T-helper 9 cell (primary cell): ENCODE data around the gene SNAP47.
"Not testable (repeated sequence)": the region's sequence is repeated elsewhere in the genome, so short reads cannot be mapped to it uniquely, and the experiment has no call there.

Experiments
- DNase-seq: peaks from one replicate; pipeline ENCODE4 v3.0.0-alpha.2; 2020
- total RNA-seq, 2 donors: gene quantifications; one replicate each; lab custom pipeline; 2026; lab: John Stamatoyannopoulos, UW

SNAP47 gene
- 22.7 to 56.0 reads per million in 2 donors for total RNA-seq

GRCh38 chr1:227734856-227735538 lies at the start of gene SNAP47, which contains the start of gene JMJD4:
Gene SNAP47 (plus strand): TSS chr1:227735435. CDS start chr1:227747737, 12,302 bp downstream.
Gene JMJD4 (minus strand): TSS chr1:227735302. CDS start chr1:227735273, 29 bp downstream.
- DNase-seq = peak; percentile 87

- no peak for DNase-seq
These were observed 49.4 kb upstream of the SNAP47 start for GRCh38 chr1:227685807-227686206.

GRCh38 chr1:227697321-227697864 lies 37.8 kb upstream of the SNAP47 start:
- DNase-seq = no peak

DNA sequence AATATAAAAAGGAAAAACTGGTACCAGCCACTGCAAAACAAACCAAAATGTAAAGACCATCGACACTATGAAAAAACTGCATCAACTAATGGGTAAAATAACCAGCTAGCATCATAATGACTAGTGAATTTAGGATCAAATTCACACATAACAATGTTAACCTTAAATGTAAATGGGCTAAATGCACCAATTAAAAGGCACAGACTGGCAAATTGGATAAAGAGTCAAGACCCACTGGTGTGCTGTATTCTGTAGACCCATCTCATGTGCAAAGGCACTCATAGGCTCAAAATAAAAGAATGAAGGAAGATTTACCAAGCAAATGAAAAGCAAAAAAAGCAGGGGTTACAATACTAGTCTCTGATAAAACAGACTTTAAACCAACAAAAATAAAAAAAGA lies 33.6 kb upstream of the SNAP47 start:
- DNase-seq = not testable (repeated sequence)

- no peak for DNase-seq
These were observed 27.4 kb upstream of the SNAP47 start for GRCh38 chr1:227707846-227708245.

- no peak for DNase-seq
These were observed 25.8 kb upstream of the SNAP47 start for GRCh38 chr1:227709451-227709850.

- DNase-seq = not testable (repeated sequence)
These were observed 24.8 kb upstream of the SNAP47 start for GRCh38 chr1:227710474-227710873.

DNA sequence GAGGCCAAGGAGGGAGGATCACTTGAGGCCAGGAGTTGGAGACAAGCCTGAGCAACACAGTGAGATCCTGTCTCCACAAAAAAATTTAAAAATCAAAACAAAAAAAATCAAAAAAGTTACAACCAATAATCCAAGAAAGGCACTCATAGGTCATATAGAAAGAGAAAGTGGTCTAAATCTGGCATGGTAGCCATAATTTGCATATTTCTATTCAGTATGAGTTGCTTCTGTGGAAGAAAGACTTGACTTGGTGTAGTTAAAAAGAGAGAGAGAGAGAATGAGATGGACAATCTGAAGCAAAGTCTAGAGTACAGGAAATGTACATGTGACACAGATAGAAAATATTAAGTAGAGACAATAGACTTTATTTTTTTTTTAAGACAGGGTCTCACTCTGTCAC lies 22.6 kb upstream of the SNAP47 start:
- DNase-seq = no peak

DNA sequence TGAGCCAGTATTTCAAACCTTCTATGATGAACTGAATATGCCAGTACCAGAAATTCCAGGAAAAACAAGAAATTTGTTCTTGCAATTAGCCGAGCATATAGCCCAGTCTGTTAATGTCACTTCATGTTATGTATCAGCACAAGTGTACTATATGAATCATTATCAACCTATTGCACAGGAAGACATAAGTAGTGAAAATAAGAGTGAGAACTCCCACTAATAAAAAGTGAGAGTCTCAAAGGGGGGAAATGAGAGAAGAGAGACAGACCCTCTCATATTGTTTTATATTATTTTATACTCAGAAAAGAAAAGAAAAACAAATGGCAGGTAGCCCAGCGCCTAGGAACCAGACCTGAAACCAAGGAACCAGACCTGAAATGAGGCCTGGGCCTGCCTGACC lies 16.3 kb upstream of the SNAP47 start:
- no peak for DNase-seq

GRCh38 chr1:227723474-227723873 lies 11.8 kb upstream of the SNAP47 start:
- DNase-seq = no peak

- no peak for DNase-seq
These were observed 10.2 kb upstream of the SNAP47 start for GRCh38 chr1:227725046-227725445.

- no peak for DNase-seq
These were observed 8.9 kb upstream of the SNAP47 start for GRCh38 chr1:227726318-227726717.

- DNase-seq = no peak
These were observed 8.2 kb upstream of the SNAP47 start for GRCh38 chr1:227726924-227727599.

- peak; percentile 71 for DNase-seq
These were observed 7.0 kb upstream of the SNAP47 start for GRCh38 chr1:227728059-227728891.

GRCh38 chr1:227728892-227729143 lies 6.4 kb upstream of the SNAP47 start:
- no peak for DNase-seq

GRCh38 chr1:227729144-227729880 lies 5.9 kb upstream of the SNAP47 start:
- no peak for DNase-seq

GRCh38 chr1:227729881-227730629 lies 5.2 kb upstream of the SNAP47 start:
- DNase-seq = no peak

DNA sequence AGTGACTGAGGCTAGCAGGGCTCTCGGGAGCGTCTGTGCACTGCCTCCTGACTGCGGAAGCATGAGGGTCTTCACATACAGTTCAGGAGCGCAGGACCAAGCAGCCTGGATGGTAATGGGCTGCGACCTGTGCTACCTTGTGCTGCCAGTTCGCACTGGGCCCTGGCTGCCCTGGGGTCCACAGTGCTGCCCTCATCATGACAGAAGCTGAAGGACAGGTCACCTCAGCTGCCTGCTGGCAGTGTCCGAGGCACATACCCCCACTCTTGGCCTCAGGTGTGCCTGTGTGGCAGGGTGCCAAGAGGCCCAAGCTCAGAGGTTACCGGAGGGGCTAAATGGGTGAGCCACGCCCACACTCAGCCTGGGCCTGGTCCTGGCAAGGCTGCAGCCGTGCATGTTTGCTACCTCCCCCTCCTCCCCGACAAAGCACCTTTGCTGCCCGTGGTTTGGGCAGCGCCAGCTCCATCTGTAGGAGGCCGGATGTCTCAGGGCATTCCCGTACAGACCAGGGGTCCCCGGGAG lies 4.5 kb upstream of the SNAP47 start:
- DNase-seq = no peak

DNA sequence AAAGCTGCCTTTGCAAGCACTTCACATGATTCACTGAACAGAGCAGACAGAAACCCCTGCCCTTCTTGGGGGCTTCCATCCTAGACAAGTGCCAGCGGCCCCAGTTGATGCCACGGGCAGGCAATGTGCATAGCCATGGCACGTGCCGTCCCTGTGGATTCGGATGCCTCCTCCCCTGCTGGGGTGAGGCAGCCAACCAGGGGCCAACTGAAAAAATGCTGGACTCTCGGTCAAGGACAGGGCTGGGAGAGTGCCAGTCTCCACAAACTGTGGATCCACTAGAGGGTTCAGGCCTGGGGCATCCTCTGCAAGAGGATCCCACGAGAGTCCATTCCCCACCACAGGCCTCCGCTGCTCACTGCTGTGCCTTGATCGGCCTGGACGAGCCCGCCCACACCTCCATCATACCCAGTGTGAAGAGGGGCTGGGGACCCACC lies 4.0 kb upstream of the SNAP47 start:
- no peak for DNase-seq

GRCh38 chr1:227731696-227732585 lies 3.3 kb upstream of the SNAP47 start:
- no peak for DNase-seq
